AG10803 (cell line): Measurements from ENCODE around the gene PPA2.
"Not testable (repeated sequence)": the region's sequence is repeated elsewhere in the genome, so short reads cannot be mapped to it uniquely, and the experiment has no call there.

Experiments used
- DNase-seq: peaks from one replicate; pipeline ENCODE4 v3.0.0; 2010; ENCODE audit warnings: low read depth
- H3K4me3 ChIP-seq: 2 replicates; pipeline ENCODE4 v1.5.1; 2011; ENCODE audit warnings: mild to moderate bottlenecking, low read length, control low read depth
- TF ChIP-seq, protein P1 (sequence below): conservative IDR thresholded peaks from 2 replicates; pipeline ENCODE4 v1.5.1; 2011; ENCODE audit warnings: mild to moderate bottlenecking, low read length, control low read depth, inconsistent platforms

PPA2 gene

GRCh38 chr4:105426187-105426897 lies 47.5 kb downstream of the PPA2 start:
- no peak for DNase-seq
- no peak overlapping the region for H3K4me3 ChIP-seq
- TF ChIP-seq, protein P1, sequence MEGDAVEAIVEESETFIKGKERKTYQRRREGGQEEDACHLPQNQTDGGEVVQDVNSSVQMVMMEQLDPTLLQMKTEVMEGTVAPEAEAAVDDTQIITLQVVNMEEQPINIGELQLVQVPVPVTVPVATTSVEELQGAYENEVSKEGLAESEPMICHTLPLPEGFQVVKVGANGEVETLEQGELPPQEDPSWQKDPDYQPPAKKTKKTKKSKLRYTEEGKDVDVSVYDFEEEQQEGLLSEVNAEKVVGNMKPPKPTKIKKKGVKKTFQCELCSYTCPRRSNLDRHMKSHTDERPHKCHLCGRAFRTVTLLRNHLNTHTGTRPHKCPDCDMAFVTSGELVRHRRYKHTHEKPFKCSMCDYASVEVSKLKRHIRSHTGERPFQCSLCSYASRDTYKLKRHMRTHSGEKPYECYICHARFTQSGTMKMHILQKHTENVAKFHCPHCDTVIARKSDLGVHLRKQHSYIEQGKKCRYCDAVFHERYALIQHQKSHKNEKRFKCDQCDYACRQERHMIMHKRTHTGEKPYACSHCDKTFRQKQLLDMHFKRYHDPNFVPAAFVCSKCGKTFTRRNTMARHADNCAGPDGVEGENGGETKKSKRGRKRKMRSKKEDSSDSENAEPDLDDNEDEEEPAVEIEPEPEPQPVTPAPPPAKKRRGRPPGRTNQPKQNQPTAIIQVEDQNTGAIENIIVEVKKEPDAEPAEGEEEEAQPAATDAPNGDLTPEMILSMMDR = no peak

DNA sequence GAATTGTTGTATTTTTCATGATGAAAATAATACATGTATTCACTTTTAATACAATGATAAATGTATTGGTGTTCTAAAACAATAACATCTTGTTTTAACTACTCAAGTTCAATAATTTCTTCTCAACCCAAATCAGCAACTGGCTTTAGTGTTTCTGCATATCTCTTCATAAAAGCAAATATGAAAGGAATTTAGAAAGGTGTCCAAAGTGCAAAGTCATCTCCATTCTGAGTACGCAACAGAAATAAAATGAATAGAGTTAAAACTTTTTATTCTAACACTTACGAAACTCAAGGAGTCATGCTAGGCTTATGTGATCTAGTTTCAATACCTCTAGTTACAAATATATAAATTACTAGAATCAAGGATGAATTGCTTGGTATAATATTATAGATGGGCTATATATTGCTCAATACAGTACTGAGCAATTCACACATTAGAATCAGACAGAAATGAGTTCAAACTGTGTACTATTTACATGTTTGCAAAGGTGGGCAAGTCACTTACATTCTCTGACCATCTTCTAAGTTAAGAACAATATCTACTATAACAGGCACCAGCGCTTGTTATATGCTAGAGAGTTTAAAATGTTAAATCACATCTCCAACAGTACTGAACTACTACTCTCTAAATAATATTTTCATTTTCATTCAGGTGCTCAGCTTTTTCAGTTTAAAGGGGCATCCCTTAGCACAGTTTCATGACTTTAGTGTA lies 51.5 kb downstream of the PPA2 start:
- no peak overlapping the region for H3K4me3 ChIP-seq
- no peak for DNase-seq
- TF ChIP-seq, protein P1 = no peak

DNA sequence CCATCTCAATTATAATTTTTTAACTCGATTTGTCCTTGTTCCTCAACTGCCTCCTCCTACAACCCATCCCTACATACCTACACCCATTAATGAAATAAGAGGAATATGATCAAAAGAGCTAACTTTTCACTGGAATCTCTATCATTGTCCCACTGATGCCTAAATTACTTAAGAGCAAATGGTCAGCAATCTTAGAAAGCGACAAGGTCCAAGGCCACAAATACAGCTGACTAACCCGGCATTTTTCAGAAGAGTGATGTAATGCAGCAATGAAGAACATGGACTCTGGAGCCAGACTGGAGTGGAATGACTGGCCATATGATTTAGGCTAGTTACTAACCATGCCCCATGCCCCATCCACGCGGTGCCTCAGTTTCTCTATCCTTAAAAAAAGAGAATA lies 56.2 kb downstream of the PPA2 start:
- no peak for DNase-seq
- TF ChIP-seq, protein P1 = no peak
- H3K4me3 ChIP-seq = no peak overlapping the region

GRCh38 chr4:105415281-105415744 lies 58.5 kb downstream of the PPA2 start:
- H3K4me3 ChIP-seq = no peak overlapping the region
- TF ChIP-seq, protein P1 = no peak
- DNase-seq = no peak

GRCh38 chr4:105414316-105414715 lies 59.5 kb downstream of the PPA2 start:
- TF ChIP-seq, protein P1 = no peak
- DNase-seq = no peak
- no peak overlapping the region for H3K4me3 ChIP-seq

DNA sequence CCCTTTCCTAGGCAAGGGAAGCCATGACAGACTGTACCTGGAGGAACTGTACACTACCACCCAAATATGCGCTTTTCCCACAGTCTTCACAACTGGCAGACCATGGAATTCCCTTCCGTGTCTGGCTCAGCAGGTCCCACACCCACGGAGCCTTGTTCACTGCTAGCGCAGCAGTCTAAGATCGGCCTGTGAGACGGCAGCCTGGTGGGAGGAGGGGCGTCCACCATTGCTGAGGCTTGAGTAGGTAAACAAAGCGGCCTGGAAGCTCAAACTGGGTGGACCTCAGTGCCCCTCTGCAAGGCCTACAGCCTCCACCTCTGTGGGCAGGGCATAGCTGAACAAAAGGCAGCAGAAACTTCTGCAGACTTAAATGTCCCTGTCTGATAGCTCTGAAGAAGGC lies 64.7 kb downstream of the PPA2 start:
- not testable (repeated sequence) for DNase-seq, H3K4me3 ChIP-seq

GRCh38 chr4:105400901-105401677 lies 72.8 kb downstream of the PPA2 start:
- no peak overlapping the region for H3K4me3 ChIP-seq
- DNase-seq = no peak
- TF ChIP-seq, protein P1 = no peak
